Upper lobe of right lung (tissue), 1 donor: ENCODE measurements around the gene ZMYND19. TPM values are rescaled to one million over a fixed set of nuclear protein-coding genes. Genes with fewer than 3 reads are reported as not detected.
A peak's percentile ranks its signal among the peaks of the same experiment; 100 is the strongest.

Source experiments
- ATAC-seq: fragments of 200-7000 bp; cut with Tn5 transposase; one replicate; pipeline ENCODE4 v1.9.1; 2020; ENCODE audit warnings: mild to moderate bottlenecking, moderate library complexity
- DNase-seq: peaks from one replicate; pipeline ENCODE4 v3.0.0-alpha.2; 2020
- H3K27ac ChIP-seq: fragments of 200-600 bp; one replicate; pipeline ENCODE4 v1.8.0; 2022
- H3K27me3 ChIP-seq: fragments of 200-600 bp; one replicate; pipeline ENCODE4 v1.8.0; 2022; ENCODE audit warnings: mild to moderate bottlenecking
- H3K36me3 ChIP-seq: fragments of 200-600 bp; one replicate; pipeline ENCODE4 v1.8.0; 2022
- H3K4me1 ChIP-seq: fragments of 200-600 bp; one replicate; pipeline ENCODE4 v1.8.0; 2022
- H3K4me3 ChIP-seq: fragments of 200-600 bp; one replicate; pipeline ENCODE4 v1.8.0; 2022; ENCODE audit warnings: mild to moderate bottlenecking
- H3K9me3 ChIP-seq: fragments of 200-600 bp; one replicate; pipeline ENCODE4 v1.8.0; 2022
- intact Hi-C: fragments of 100-400 bp; cut with DNase I; formaldehyde crosslinking; loops from one replicate; pipeline ENCODE4 v1.11.0; 2022
- long read RNA-seq: library from polyadenylated mRNA; unstranded; transcript quantifications from one replicate; pipeline ENCODE4 v2.0.0, GENCODE V29; 2021
- total RNA-seq: library from RNA; stranded (reverse); fragmentation: NEBNext Ultra II Directional; extraction: Animal tissue kit (Norgen Biotek cat#: 25700); gene quantifications from one replicate; pipeline ENCODE4 v1.2.1, GENCODE V29; 2021
- TF ChIP-seq, protein P1 (sequence below): fragments of 200-600 bp; IDR thresholded peaks from one replicate; pipeline ENCODE4 v1.8.0; 2022; ENCODE audit warnings: antibody characterized with exemption
- donor health status: DM: no; HTN: yes; CAD: no; lungs with severe emphysema.

The ZMYND19 gene
- 18.3 TPM for total RNA-seq
- long read RNA-seq, transcript ZMYND19-201 (6 exons, 1,375 nt): major isoform, 37 of 50 reads
- long read RNA-seq, partial matches to known transcripts: 7 of 50 reads
- long read RNA-seq, other reads (novel, unspliced or antisense): 6 of 50 reads

GRCh38 chr9:137590469-137591383 lies at the start of gene ZMYND19:
Gene ZMYND19 (minus strand): TSS chr9:137590512. CDS start chr9:137590263, 249 bp downstream.
- TF ChIP-seq, protein P1, sequence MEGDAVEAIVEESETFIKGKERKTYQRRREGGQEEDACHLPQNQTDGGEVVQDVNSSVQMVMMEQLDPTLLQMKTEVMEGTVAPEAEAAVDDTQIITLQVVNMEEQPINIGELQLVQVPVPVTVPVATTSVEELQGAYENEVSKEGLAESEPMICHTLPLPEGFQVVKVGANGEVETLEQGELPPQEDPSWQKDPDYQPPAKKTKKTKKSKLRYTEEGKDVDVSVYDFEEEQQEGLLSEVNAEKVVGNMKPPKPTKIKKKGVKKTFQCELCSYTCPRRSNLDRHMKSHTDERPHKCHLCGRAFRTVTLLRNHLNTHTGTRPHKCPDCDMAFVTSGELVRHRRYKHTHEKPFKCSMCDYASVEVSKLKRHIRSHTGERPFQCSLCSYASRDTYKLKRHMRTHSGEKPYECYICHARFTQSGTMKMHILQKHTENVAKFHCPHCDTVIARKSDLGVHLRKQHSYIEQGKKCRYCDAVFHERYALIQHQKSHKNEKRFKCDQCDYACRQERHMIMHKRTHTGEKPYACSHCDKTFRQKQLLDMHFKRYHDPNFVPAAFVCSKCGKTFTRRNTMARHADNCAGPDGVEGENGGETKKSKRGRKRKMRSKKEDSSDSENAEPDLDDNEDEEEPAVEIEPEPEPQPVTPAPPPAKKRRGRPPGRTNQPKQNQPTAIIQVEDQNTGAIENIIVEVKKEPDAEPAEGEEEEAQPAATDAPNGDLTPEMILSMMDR: no peak
- Histone ChIP-seq H3K27me3 (no peaks in the 10 kb centered on the region), H3K4me1 (peaks cover 16% of the 10 kb centered on the region), H3K4me3 (peak within 1 kb of the TSS; percentile 66), H3K9me3 (no peaks in the 10 kb centered on the region), H3K27ac (peak within 1 kb of the TSS; percentile 58), H3K36me3 (peaks cover 21% of the 10 kb centered on the region)
- peak; percentile 94 for DNase-seq
- intact Hi-C loops: no loop called here
- ATAC-seq: peak; percentile 97

DNA sequence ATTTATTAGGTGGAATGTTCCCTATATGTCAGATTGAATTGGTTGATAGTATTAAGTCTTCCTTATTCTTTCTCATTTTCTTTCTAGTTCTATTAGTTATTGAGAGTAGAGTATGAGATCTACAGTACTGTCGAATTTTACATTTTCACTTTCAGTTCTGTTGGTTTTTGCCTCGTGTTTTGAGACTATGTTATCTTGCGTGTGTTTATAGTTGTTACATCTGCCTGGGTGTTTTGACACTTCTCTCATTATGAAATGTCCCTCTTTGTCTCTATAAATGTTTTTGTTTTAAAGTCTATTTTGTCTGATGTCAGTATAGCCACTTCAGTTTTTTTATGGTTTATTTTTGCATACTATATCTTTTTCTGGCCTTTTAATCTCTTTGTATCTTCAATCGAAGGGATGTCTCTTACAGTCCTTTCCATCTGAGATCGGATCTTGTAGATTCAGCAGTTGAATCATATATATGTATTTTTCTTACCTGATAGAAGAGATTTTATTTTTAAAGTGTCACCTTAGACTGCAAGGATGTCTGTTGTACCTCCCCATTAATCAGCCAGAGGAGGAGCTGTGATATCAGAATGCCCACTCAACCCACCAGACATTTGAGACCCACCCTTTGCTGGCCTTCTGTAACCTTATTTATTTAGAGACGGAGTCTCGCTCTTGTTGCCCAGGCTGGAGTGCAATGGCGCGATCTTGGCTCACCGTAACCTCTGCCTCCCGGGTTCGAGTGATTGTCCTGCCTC lies 49.2 kb upstream of the ZMYND19 start:
- no peak for DNase-seq
- no peaks in the 10 kb centered on the region for H3K36me3 ChIP-seq
- ATAC-seq: peak; percentile 40
- intact Hi-C loops: no loop called here
- TF ChIP-seq, protein P1: no peak
- peak overlapping the region; percentile 14 for H3K4me3 ChIP-seq
- no peaks in the 10 kb centered on the region for H3K27me3 ChIP-seq
- peaks cover 13% of the 10 kb centered on the region for H3K4me1 ChIP-seq
- H3K27ac ChIP-seq: no peak overlapping the region
- H3K9me3 ChIP-seq: no peaks in the 10 kb centered on the region

GRCh38 chr9:137638680-137639079 lies 48.4 kb upstream of the ZMYND19 start:
- H3K4me3 ChIP-seq: no peak overlapping the region
- no peaks in the 10 kb centered on the region for H3K27me3 ChIP-seq
- ATAC-seq (no peak), DNase-seq (peak; percentile 22)
- H3K27ac ChIP-seq: no peak overlapping the region
- TF ChIP-seq, protein P1: no peak
- peaks cover 13% of the 10 kb centered on the region for H3K4me1 ChIP-seq
- no peaks in the 10 kb centered on the region for H3K9me3 ChIP-seq
- intact Hi-C loops: no loop called here
- H3K36me3 ChIP-seq: no peaks in the 10 kb centered on the region

GRCh38 chr9:137634016-137634415 lies 43.7 kb upstream of the ZMYND19 start:
- Histone ChIP-seq H3K4me3 (no peak overlapping the region), H3K9me3 (no peaks in the 10 kb centered on the region), H3K36me3 (no peaks in the 10 kb centered on the region), H3K27ac (no peak overlapping the region), H3K4me1 (peaks cover 39% of the 10 kb centered on the region), H3K27me3 (no peaks in the 10 kb centered on the region)
- DNase-seq: no peak
- no peak for ATAC-seq
- intact Hi-C loops: no loop called here
- TF ChIP-seq, protein P1: no peak

DNA sequence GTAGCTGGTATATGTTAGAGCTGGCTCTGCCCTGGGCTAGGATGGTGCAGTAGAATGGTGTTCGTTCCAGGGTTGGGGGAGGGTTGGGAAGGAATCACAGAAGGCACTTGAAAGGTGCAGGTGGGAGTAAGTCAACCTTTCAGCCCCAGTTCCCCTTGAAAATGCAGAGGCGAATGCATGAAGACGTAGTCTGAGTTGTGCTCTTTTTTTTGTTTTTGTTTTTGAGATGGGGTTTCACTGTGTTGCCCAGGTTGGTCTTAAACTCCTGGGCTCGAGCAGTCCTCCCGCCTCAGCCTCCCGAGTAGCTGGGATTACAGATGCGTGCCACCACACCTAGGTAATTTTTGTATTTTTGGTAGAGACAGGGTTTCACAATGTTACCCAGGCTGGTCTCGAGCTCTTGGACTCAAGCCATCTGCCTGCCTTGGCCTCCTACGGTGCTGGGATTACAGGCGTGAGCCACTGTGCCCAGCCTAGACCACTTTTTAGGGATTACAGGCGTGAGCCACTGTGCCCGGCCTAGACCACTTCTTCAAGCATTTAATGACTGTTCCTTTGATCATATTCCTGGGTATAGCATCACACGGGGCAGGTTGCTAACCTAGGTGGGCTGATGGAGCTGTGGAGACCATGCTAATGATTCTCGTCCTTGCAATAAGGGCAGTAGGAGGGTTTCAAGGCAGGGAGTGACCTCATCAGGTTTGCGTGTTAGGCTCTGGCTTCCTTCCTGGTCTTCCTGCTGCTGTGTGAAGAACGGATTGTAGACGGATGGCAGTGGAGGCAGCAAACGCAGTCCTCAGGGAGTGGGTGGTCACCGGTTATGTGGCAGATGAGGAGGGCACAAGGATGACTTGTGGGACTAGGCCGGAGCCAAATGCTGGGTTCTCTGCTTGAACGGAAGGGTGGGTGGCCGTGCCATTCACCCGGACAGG lies 42.2 kb upstream of the ZMYND19 start:
- Histone ChIP-seq H3K9me3 (no peaks in the 10 kb centered on the region), H3K36me3 (no peaks in the 10 kb centered on the region), H3K4me3 (no peak overlapping the region), H3K4me1 (peaks cover 45% of the 10 kb centered on the region), H3K27me3 (no peaks in the 10 kb centered on the region), H3K27ac (peak overlapping the region; percentile 32)
- DNase-seq (no peak), ATAC-seq (peak; percentile 19)
- intact Hi-C loops: no loop called here
- TF ChIP-seq, protein P1: no peak
